ENCODE results near the gene TRMT2A.

TRMT2A gene

GRCh38 chr22:20148414-20148813, 31.4 kb upstream of the TRMT2A start:
- DNase-seq (ENCODE audit: low spot score): no peak

- DNase-seq (ENCODE audit: low spot score): no peak
Observed at GRCh38 chr22:20147237-20147988, 30.4 kb upstream of the TRMT2A start.

- no peak for DNase-seq (ENCODE audit: low spot score)
Observed at GRCh38 chr22:20146777-20147176, 29.8 kb upstream of the TRMT2A start.

GRCh38 chr22:20145832-20146223, 28.8 kb upstream of the TRMT2A start:
- no peak for DNase-seq (ENCODE audit: low spot score)

GRCh38 chr22:20145206-20145831, 28.3 kb upstream of the TRMT2A start:
- DNase-seq (ENCODE audit: low spot score): no peak

GRCh38 chr22:20143883-20144665, 27.0 kb upstream of the TRMT2A start:
- no peak for DNase-seq (ENCODE audit: low spot score)

GRCh38 chr22:20142711-20143621, 25.9 kb upstream of the TRMT2A start:
- no peak for DNase-seq (ENCODE audit: low spot score)

- DNase-seq (ENCODE audit: low spot score): no peak
Observed at GRCh38 chr22:20141186-20142077, 24.4 kb upstream of the TRMT2A start.

GRCh38 chr22:20140521-20140964, 23.5 kb upstream of the TRMT2A start:
- DNase-seq (ENCODE audit: low spot score): no peak

- no peak for DNase-seq (ENCODE audit: low spot score)
Observed at GRCh38 chr22:20140107-20140445, 23.1 kb upstream of the TRMT2A start.

- DNase-seq (ENCODE audit: low spot score): no peak
Observed at GRCh38 chr22:20139391-20140106, 22.5 kb upstream of the TRMT2A start.

- no peak for DNase-seq (ENCODE audit: low spot score)
Observed at GRCh38 chr22:20138868-20139267, 21.8 kb upstream of the TRMT2A start.

GRCh38 chr22:20138417-20138738, 21.4 kb upstream of the TRMT2A start:
- no peak for DNase-seq (ENCODE audit: low spot score)

GRCh38 chr22:20137671-20138416, 20.8 kb upstream of the TRMT2A start:
- no peak for DNase-seq (ENCODE audit: low spot score)

GRCh38 chr22:20137113-20137512, 20.1 kb upstream of the TRMT2A start:
- DNase-seq (ENCODE audit: low spot score): no peak

GRCh38 chr22:20136603-20136873, 19.5 kb upstream of the TRMT2A start:
- no peak for DNase-seq (ENCODE audit: low spot score)

- DNase-seq (ENCODE audit: low spot score): no peak
Observed at GRCh38 chr22:20135806-20136602, 19.0 kb upstream of the TRMT2A start.

GRCh38 chr22:20135265-20135664, 18.2 kb upstream of the TRMT2A start:
- no peak for DNase-seq (ENCODE audit: low spot score)

GRCh38 chr22:20133930-20134549, 17.0 kb upstream of the TRMT2A start:
- DNase-seq (ENCODE audit: low spot score): no peak

Data from pons (tissue), 1 donor.